ENCODE data around the gene PLB1. TPM values are rescaled to one million over a fixed set of nuclear protein-coding genes. Genes with fewer than 3 reads are reported as not detected.

Gene PLB1
- total RNA-seq, 1 donor from 2014 or later, result 1.8 TPM

DNA sequence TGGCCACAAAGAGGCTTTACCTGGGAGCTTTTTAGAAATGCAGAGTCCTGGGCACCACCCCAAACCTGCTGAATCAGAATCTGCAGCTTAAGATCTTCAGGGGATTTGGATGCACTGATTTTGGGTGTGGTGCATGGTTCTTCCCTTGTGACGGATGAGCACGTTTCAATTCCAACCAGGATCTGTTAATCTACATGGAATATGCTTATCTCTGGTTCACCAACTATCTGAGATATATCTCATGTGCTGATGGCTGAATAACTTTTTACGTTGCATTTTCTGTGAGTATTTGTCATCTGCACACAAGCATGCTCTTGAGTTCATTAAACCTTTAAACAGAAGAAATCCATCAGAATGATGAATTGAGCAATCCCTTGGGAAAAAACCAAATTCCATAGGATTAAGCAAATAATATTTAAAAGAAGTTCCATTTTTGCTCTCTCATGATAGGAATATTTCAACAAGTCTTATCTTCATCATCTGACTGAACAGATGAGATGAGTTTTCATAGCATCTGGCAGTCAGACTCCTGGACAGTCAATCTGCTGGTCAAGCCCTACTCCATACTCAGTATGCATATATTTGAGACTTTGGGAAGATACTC lies 120.6 kb downstream of the PLB1 start:
- DNase-seq, result no peak
- intact Hi-C loops (cut with DNase I), result no loop called here

DNA sequence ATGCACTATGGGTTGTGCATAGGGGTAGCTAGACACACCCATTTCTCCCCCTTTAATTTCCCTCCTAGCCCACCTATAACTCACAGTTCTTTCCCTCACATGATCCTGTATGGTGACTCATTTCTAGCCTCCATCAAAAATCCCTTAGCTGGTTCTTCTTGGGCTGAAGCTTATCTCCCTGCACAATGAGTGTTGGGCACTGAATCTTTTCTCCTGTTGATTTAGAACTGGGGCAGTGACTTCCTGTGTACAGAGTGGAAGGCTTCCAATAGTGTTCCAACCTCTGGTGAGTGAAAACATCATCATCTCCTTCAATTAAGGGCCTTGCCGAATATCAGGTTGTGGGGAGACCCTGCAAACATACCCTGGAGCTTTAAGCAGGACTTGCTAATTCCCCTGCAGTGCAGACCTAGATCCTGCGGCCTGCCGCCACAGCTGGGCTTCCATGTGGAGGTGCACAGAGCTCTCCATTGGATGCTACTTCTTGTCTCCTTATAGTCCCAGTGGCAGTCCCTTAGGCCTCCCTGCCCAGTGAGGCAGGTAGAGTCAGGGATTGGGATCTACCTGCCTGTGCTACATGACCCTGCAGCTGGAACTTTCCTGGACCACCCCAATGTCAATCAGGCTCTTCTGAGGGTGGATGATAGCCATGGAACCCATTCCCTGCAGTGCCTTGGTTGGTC lies 121.8 kb downstream of the PLB1 start:
- DNase-seq, result no peak
- ATAC-seq (ENCODE audit: poor library complexity), result no peak
- intact Hi-C loops (cut with DNase I), result no loop called here

More for the DNA sequence above, 120.6 kb downstream of the PLB1 start:
- no peak for ATAC-seq (ENCODE audit: poor library complexity)

DNA sequence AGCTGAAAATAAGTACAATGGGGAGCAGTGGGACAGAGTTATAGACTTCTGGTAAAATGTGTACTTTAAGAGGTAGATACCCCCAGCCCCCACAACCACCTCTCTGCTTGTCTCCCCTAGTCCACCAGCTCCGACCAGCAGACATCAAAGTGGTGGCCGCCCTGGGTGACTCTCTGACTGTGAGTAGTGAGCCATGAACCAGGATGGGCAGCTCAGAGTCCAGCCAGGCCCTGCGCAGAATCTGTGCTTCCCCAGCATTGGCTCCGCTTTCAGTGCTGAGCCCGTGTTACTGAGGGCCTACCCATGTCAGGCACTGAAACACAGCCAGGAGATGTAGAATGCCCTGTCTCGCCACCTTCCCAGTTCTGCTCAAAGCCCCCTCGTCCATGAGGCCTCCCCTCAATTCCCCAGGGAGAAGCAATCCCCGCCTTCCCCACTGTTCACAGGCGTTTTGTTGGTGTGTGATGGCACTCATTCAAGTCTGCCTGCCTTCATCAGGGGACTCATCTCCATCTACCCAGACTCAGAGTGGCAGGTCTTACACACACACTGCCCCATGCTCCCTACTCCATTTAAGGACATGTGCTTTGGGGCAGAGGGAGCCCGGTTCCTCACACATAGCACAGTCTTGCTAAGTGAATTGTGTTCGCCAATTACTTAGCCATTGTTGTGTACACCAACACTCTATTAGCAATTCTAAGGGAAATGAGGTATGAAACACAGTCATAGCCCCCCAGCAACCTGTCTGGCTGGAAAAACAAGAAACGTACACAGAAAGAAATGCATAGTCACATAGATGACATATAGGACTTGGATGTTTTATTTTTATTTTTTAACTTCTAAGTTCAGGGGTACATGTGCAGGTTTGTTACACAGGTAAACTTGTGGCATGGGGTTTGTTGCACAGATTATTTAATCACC lies 122.6 kb downstream of the PLB1 start:
- no peak for DNase-seq
- ATAC-seq (ENCODE audit: poor library complexity), result no peak
- intact Hi-C loops (cut with DNase I), result no loop called here

DNA sequence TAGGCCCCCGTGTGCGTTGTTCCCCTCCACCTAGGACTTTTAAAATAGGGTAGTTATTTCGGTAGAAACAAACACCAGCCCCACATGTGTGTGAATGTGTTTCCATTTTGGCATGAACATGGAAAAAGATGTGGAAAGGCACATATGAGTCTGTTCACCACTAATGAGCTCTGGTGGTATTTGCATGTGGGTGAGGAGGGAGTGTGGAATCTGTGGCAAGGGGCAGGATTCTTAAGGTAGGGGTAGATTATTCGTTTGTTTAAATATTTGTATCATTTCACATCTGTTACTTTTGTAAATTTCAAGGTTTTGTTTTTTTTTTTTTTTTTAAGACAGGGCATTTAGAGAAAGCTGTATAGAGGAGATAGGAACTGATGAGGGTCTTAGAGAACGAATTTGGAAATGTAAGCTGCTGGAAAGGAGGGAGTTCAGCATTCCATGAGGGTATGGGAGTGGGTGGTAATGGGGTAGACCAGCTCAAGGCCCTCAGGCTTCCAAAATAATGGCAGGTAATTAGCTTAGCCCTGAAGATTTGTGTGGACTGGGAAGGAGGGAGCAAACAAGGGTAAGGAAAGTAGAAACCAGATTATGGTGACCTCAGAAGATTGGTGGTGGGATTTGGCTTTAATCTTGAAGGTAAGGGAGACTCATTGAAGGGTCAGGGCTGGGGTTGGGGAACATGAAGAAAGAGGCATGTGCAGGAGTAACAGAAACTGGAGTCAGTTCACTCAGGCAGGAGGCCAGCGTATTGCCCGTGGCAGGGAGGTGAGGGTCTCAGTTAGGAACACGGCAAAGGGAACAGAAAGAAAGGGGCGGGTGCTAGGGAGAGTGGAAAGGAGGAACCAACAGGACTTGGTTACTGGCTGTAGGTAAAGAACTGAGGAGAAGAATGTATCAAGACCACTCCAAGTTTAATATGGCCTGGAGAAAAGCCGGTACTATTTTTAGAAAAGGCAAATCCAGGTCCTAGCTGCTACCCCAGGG lies 123.6 kb downstream of the PLB1 start:
- no peak for DNase-seq
- intact Hi-C loops (cut with DNase I), result loop anchor here (10.0 kb wide), 1 partner anchor 135 kb away; the partner anchor contains the start of gene PPP1CB

DNA sequence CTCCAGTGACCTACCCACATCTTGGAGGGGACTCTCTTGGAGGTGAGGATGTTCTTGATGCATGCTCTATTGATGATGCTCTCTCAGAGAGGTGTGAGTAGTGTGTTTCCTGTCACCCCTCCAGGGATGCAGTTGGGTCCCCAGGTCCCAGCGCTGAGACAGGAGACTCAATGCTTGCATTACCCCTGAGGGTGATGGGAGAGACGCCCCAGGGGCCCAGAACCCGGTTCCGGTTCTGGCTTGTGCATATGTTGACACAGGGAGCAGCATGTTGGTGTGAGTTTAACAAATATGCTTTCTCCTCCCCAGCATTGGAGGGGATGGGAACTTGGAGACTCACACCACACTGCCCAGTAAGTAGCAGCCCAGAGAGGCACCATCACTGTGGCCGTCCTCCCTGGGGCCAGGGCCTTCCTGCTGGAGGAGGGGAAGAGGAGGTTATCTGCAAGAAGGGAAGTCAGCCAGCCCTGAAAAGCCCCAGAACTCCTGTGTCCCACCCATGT lies 124.5 kb downstream of the PLB1 start:
- ATAC-seq (ENCODE audit: poor library complexity) (no peak), DNase-seq (no peak)
- intact Hi-C loops (cut with DNase I), result loop anchor here (10.0 kb wide), 1 partner anchor 134 kb away; the partner anchor contains the start of gene PPP1CB

More for the DNA sequence above, 123.6 kb downstream of the PLB1 start:
- ATAC-seq (ENCODE audit: poor library complexity), result no peak

DNA sequence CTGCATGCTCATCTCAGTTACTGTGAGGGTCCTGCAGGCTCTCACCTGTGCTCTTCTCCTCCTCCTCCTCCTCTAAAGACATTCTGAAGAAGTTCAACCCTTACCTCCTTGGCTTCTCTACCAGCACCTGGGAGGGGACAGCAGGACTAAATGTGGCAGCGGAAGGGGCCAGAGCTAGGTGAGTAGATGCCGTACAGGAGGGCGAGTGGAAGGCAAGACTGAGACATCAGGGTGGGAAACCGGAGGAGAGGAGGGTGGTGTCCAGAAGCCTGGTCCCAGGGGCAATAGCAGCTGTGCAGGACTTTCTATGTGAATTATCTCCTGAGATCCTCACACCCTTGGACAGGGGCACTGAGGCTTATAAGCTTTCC lies 124.9 kb downstream of the PLB1 start:
- intact Hi-C loops (cut with DNase I), result loop anchor here (10.0 kb wide), 1 partner anchor 134 kb away; the partner anchor contains the start of gene PPP1CB

DNA sequence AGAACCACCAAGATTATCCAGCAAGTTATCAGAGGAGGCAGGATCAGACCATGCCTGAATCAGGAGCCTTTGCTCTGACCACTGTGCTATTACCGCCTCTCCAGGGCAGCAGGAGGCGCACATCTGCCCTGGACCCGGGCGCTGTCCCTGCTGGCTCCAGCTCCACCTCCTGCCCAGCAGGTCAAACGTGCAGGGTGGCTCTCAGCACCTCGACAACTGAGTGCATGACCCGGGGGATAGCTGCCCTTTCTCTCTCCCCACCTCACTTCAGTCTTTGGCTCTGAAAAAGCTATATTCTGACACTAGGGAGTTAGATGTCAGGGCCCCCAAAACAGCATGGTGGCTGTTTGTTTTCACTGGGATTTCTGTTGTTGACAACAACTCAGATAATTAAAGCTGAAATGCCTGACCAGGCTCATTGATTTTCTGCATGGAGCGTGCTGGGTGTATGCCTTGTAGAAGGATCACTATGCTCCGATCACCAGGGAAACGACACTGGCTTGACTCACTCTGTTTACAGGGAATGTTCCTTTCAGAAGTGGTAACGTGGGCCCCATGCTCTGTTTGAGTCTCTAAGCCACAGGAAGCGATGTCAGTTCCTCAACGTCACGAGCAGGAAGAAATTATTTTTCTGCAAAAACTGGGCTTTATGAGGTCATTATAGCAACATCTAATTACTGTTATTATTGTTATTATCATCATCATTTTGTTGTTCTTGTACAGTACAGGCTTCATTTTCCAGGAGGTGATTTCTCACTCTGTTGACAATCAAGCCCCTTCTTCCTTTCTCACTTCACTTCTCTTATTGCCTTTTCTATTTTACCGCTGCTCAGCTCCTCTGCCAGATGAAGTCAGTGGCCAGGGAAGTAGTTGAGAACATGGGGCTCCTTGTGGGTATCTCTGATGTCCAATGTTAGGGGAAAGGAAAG lies 125.6 kb downstream of the PLB1 start:
- ATAC-seq (ENCODE audit: poor library complexity) (peak; percentile 67), DNase-seq (no peak)
- intact Hi-C loops (cut with DNase I), result loop anchor here (10.0 kb wide), 1 partner anchor 133 kb away; the partner anchor contains the start of gene PPP1CB

More for the DNA sequence above, 124.9 kb downstream of the PLB1 start:
- ATAC-seq (ENCODE audit: poor library complexity) (no peak), DNase-seq (no peak)

DNA sequence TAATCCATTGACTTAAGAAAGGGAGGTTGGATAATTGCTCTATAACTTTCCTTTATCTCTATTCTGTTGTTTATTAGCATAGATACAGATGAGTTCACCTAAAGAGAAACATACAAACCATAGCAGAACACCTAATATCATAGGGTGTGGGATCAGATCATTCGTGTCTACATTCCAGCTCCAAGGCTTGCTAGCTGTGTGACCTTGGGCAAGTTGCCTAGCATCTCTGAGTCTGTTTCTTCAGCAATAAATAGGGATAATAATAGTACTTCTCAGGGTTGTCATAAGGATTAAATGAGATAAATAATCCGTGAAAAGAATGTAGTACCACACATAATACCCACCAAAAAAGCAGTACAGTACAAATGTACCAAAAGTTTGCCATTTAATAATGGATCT lies 126.2 kb downstream of the PLB1 start:
- no peak for DNase-seq
- intact Hi-C loops (cut with DNase I), result loop anchor here (10.0 kb wide), 1 partner anchor 133 kb away; the partner anchor contains the start of gene PPP1CB
- no peak for ATAC-seq (ENCODE audit: poor library complexity)

DNA sequence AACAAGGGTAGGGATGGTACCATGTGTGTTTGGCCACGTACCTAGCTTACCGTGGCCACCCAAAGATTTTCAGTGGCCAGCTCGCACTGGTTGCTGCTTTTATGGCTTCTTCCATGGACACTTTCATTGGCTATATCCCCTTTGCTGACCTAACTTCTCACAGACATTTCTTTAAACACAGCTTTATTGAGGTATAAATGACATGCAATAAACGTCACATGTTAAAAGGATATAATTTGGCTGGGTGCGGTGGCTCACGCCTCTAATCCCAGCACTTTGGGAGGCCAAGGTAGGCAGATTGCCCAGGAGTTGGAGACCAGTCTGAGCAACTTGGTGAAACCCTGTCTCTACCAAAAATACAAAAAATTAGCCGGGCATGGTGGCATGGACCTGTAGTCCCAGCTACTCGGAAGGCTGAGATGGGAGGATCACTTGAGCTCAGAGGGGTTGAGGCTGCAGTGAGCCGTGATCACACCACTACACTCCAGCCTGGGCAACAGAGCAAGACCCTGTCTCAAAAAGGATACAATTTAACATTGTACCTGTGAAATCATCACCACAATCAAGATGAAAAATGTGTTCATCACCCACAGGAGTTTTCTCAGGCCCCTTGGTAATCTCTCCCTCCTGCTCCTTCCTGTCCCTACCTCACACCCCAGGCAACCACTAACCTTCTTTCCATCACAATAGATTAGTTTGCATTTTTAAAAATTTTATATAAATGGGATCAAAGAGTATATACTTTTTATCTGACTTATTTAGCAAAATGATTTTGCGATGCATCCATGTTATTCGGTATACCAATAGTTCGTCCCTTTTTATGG lies 127.9 kb downstream of the PLB1 start:
- intact Hi-C loops (cut with DNase I), result loop anchor here (10.0 kb wide), 1 partner anchor 131 kb away; the partner anchor contains the start of gene PPP1CB
- DNase-seq (no peak), ATAC-seq (ENCODE audit: poor library complexity) (no peak)

DNA sequence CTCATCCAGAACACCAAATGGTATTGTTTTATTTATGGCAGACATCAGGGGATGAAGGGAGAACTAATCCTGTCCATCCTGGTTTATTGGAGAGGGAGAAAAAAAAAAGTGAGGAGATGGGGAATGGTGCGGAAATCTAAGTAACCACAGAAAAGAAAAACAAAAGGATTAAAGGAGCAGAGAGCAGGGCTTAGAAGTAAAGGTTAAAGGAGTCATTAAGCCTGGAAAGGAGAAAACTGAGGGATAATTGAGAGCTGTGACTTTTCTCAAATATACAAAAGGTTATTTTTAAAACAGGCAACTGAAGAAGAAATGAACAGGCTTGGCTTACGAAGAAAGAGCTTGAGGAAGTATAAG lies 128.6 kb downstream of the PLB1 start:
- DNase-seq (no peak), ATAC-seq (ENCODE audit: poor library complexity) (no peak)
- intact Hi-C loops (cut with DNase I), result loop anchor here (10.0 kb wide), 1 partner anchor 130 kb away; the partner anchor contains the start of gene PPP1CB

DNA sequence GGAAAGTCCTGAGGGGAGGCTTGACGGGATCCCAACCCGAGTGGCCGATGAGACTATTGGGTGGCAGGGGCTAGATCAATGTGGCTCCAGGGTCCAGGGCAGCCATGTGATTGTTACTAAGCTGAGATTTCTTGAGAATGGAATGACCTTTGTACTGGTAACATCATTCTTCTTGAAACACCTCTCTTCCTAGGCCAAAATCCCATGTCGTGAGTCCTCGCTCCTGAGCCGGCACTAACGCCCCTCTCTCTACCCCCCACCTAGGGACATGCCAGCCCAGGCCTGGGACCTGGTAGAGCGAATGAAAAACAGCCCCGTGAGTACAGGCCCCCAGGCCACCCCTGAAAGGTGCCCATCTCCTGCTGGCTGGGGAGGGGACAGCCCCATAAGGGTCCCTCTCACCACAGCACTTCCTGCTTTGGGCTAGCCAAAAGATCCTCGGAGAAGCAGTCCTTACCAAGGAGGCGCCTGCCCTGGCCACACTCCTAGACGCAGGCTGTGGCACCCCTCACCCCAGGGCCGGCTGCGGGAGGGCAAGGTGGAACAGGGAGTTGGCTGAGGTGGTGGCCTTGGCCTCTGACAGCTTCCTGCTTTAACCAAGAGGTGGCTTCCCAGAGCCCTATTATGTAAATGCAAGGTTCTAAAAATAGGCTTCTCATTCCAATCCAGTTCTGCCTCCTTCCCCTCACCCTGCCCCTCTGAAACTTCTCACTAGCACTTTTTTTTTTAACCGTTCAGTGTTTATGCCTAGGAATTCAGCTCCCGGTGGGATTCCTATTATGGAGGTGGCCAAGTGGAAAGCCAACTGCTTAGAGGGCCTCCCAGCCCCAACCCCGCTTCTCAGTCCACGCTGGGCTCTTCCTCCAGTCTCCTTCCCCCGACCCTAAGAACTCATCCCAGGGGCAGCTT lies 129.2 kb downstream of the PLB1 start:
- DNase-seq, result peak; percentile 71
- intact Hi-C loops (cut with DNase I), result loop anchor here (10.0 kb wide), 1 partner anchor 130 kb away; the partner anchor contains the start of gene PPP1CB

DNA sequence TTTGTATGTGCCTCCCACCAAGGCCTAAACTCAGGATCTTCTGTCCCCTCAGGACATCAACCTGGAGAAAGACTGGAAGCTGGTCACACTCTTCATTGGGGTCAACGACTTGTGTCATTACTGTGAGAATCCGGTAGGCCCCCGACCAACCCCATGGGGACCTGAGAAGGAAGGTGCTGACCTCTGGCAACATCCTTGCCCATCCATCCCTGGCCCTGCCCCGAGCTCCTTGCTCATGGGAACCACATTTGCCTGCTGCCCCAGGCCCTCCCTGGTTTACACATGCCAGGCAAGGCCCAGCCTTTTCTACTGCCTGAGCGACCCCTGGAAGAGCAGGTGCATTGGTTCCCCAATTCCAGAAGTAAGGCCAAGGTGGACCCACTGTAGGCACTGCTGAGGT lies 130.5 kb downstream of the PLB1 start:
- DNase-seq (peak; percentile 24), ATAC-seq (ENCODE audit: poor library complexity) (no peak)
- intact Hi-C loops (cut with DNase I), result loop anchor here (10.0 kb wide), 1 partner anchor 128 kb away; the partner anchor contains the start of gene PPP1CB

More for the DNA sequence above, 129.2 kb downstream of the PLB1 start:
- ATAC-seq (ENCODE audit: poor library complexity), result peak; percentile 71

DNA sequence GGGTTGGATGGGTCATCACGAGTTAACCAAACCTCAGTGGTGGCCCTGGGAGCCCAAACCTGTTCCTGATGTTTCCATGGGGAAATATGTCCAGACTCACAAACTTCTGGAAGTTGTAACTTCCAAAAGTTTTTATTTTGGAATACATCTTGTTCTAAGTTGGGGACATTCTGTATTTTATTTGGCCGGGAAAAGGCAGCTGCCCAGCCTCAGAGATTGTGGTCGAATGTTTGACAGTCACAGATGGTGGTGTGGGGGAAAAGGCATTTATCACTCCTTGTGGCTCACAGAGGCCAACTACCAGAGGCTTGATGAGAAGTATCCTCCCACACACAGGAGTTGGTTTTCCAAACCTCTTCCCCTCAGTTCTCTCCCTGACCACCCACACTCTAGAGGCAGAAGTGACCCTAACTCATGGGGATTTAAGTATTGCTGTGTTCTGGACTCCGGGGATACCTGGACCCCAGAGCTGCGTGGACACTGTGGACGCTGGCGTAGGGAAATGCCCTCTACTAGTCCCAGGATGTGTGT lies 131.1 kb downstream of the PLB1 start:
- DNase-seq, result no peak
- intact Hi-C loops (cut with DNase I), result loop anchor here (10.0 kb wide), 1 partner anchor 128 kb away; the partner anchor contains the start of gene PPP1CB

DNA sequence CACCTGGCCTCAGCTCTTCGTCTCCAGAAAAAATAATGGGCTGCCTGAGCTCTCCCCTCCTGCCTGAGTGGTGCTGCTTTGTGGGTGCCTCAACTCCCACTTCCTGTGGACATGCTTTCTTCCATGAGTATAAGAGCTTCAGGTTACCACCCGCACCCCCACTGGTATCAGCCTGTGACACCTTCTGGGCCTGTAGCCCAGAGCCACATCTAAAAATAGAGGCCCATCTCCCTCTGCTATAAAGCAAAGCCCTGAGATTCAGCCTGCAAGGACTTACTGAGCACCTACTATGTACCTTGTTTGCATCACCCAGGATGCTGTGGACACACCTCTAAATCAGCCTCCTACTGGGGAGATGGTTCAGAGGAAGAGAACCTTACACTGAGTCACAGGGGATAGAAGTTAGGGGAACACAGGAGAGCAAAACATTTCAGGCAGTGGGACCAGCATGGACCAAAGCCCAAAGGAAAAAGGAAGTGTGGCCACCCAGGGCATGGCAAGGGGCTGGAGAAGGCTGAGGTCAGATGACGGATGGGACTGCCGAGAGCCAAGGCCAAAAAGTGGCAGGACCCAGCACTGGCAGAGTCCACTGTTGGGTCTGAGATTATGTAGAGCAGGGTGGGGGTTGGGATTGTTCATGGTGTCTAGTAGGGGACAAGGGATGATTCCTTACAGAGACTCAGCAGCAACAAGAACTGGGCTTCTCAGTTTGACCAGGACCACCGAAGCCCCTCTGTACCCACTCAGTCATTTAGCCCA lies 132.0 kb downstream of the PLB1 start:
- intact Hi-C loops (cut with DNase I), result loop anchor here (10.0 kb wide), 1 partner anchor 127 kb away; the partner anchor contains the start of gene PPP1CB
- ATAC-seq (ENCODE audit: poor library complexity) (peak; percentile 63), DNase-seq (peak; percentile 58)

More for the DNA sequence above, 131.1 kb downstream of the PLB1 start:
- ATAC-seq (ENCODE audit: poor library complexity), result peak; percentile 11
